Gastrocnemius medialis (tissue), 4 donors: ENCODE measurements around the gene NYAP1.

Experiments
- CTCF ChIP-seq, 5 experiments: fragments of 450-650 bp in 3 of 5; fragments of 200-600 bp in 2 of 5; sonication (generic) in 2 of 5; IDR thresholded peaks in 4 of 5; conservative IDR thresholded peaks in 1 of 5; 1 replicate in 4 of 5; 2 replicates in 1 of 5; pipeline ENCODE4 v1.5.1; 2016 to 2019; ENCODE audit warnings: antibody characterized with exemption in 5 of 5, mild to moderate bottlenecking in 3 of 5, moderate library complexity in 3 of 5
- POLR2A ChIP-seq, 2 donors: fragments of 450-650 bp; IDR thresholded peaks; one replicate each; pipeline ENCODE4 v1.6.1; 2017; ENCODE audit warnings: antibody characterized with exemption in 2 of 2, mild to moderate bottlenecking in 2 of 2, moderate library complexity in 2 of 2

DNA sequence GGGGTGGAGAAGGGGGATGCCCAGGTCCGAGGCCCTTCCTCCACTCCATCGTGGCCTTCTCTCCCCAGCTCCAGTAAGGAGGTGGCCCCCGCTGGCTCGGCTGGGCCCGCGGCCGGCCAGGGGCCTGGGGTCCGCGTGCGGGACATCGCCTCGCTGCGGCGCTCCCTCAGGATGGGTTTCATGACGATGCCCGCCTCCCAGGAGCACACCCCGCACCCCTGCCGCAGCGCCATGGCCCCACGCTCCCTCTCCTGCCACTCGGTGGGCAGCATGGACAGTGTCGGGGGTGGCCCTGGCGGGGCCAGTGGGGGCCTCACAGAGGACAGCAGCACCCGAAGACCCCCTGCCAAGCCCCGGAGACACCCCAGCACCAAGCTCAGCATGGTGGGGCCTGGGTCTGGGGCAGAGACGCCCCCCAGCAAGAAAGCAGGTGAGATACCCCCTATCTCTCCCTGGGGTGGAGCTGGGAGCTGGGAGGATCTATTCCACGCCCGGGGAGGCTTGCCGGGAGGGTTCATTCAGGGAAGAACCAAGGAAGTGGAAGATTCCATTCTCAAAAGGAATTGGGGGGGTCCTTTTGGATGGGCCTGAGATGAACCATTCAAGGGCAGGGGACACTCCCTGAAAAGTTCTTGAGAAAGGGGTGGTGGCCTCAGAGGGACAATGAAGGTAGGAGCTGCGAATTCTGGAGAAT, 3.2 kb downstream of the NYAP1 start:
- no peak for TF ChIP-seq CTCF (IDR thresholded peaks at IDR 0.05 in 4 of 5, conservative IDR thresholded peaks at IDR 0.05 in 1 of 5)
- no peak for TF ChIP-seq POLR2A (IDR thresholded peaks at IDR 0.05)
